Fibroblast of lung (primary cell): ENCODE measurements around the gene SLC22A6. TPM values are rescaled to one million over a fixed set of nuclear protein-coding genes. Genes with fewer than 3 reads are reported as not detected.

ENCODE experiments used
- DNase-seq, 2 donors: peaks; one replicate each; pipeline versions ENCODE4 v3.0.0 to v3.0.0-alpha.2; 2010; ENCODE audit warnings: low read depth in 2 of 2
- H2AFZ ChIP-seq: 2 replicates; pipeline ENCODE4 v1.5.1; 2012; ENCODE audit warnings: low read length, control low read depth, inconsistent platforms
- H3K27ac ChIP-seq: 2 replicates; pipeline ENCODE4 v1.5.1; 2011; ENCODE audit warnings: low read length, control low read depth; ENCODE audit not compliant: insufficient read depth
- H3K27me3 ChIP-seq: 2 replicates; pipeline ENCODE4 v1.5.1; 2011; ENCODE audit warnings: mild to moderate bottlenecking, low read length; ENCODE audit not compliant: control insufficient read depth, insufficient read depth
- H3K36me3 ChIP-seq: 2 replicates; pipeline ENCODE4 v1.5.1; 2011; ENCODE audit warnings: low read length; ENCODE audit not compliant: control insufficient read depth, insufficient read depth
- H3K4me1 ChIP-seq: 2 replicates; pipeline ENCODE4 v1.5.1; 2011; ENCODE audit warnings: low read length; ENCODE audit not compliant: control insufficient read depth, insufficient read depth; ENCODE audit errors: extremely low read depth
- H3K4me2 ChIP-seq: 2 replicates; pipeline ENCODE4 v1.5.1; 2011; ENCODE audit warnings: low read length, control low read depth; ENCODE audit not compliant: insufficient read depth; ENCODE audit errors: extremely low read depth
- H3K4me3 ChIP-seq, 4 experiments: fragments of 200-600 bp in 1 of 4; sonication (generic) in 1 of 4; replicated peaks in 1 of 4; 2 replicates each; pipeline ENCODE4 v1.5.1; 2011 to 2016; ENCODE audit warnings: low read length in 4 of 4, low read depth in 3 of 4, mild to moderate bottlenecking in 3 of 4, control low read depth in 2 of 4, inconsistent platforms in 1 of 4, mixed read lengths in 1 of 4; ENCODE audit not compliant: insufficient read depth in 1 of 4; ENCODE audit errors: control extremely low read depth in 1 of 4
- H3K79me2 ChIP-seq: 2 replicates; pipeline ENCODE4 v1.5.1; 2012; ENCODE audit warnings: mild to moderate bottlenecking, low read length, inconsistent platforms; ENCODE audit not compliant: control insufficient read depth, insufficient read depth
- H3K9ac ChIP-seq: 2 replicates; pipeline ENCODE4 v1.5.1; 2011; ENCODE audit warnings: mild to moderate bottlenecking, low read length, control low read depth; ENCODE audit not compliant: insufficient read depth
- H3K9me3 ChIP-seq: 2 replicates; pipeline ENCODE4 v1.5.1; 2012; ENCODE audit warnings: low read depth, low read length; ENCODE audit not compliant: control insufficient read depth, insufficient read depth
- H4K20me1 ChIP-seq: 2 replicates; pipeline ENCODE4 v1.5.1; 2011; ENCODE audit warnings: low read length; ENCODE audit not compliant: control insufficient read depth, insufficient read depth; ENCODE audit errors: extremely low read depth
- CTCF ChIP-seq, 2 donors: IDR thresholded peaks in 1 of 2; conservative IDR thresholded peaks in 1 of 2; 1 replicate in 1 of 2; 2 replicates in 1 of 2; pipeline ENCODE4 v1.5.1; 2011 to 2012; ENCODE audit warnings: low read length in 2 of 2, control low read depth in 1 of 2, inconsistent platforms in 1 of 2, low read depth in 1 of 2, mild to moderate bottlenecking in 1 of 2
- EZH2 ChIP-seq: IDR thresholded peaks from 2 replicates; pipeline ENCODE4 v1.5.1; 2012; ENCODE audit warnings: low read length, control low read depth, mild to moderate bottlenecking; ENCODE audit errors: missing control alignments
- polyA plus RNA-seq, 2 donors: library from polyadenylated mRNA; depleted of rRNA in 1 of 2; stranded (reverse) in 1 of 2; unstranded in 1 of 2; fragments of >200 nt; gene quantifications; 2 replicates each; pipeline ENCODE4 v1.2.1, GENCODE V29; 2011 to 2012; ENCODE audit warnings: missing spikeins in 1 of 2
- total RNA-seq: library from RNA; depleted of rRNA; stranded (reverse); fragments of >200 nt; gene quantifications from 2 replicates; pipeline ENCODE4 v1.2.1, GENCODE V29; 2014

SLC22A6 gene
- total and polyA plus RNA-seq, 2 donors (not counting 1 experiment from before 2014, with no cell fraction given) = not detected

DNA sequence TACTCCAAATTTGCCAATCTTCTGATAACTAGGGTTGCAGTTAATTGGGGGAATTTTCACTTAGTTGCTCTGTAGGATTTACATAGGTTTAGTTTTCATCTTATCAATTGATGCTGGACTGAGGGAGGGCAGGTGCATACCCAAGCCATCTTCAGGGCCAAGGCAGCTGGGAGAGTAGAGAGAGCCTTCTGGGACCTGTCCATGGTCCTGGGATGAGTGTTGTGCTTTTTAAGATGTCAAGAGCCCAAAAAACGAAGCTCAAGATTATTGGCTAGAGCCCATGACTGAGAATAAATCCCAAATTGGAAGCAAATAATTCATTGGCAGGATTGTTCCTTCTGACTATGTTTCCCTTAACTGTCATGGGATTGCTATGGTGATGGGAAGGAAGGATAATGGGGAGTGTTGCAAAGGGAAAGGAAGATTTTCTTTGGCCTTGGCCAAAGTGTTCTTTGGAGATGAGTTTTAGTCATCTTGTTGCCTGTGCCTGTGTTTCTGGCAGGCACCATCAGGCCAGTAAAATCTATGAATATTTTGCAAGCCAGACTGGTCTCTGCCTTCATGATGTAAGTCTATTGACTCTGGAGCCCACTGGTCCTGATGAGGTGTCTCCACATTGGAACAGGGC is 4.5 kb downstream of the SLC22A6 start:
- H4K20me1 ChIP-seq = no peaks in the 10 kb centered on the region
- no peaks in the 10 kb centered on the region for H3K79me2 ChIP-seq
- no peaks in the 10 kb centered on the region for H3K27me3 ChIP-seq
- H2AFZ ChIP-seq = no peak overlapping the region
- TF ChIP-seq CTCF (conservative IDR thresholded peaks at IDR 0.05 in 1 of 2, IDR thresholded peaks at IDR 0.05 in 1 of 2; ENCODE audit: low read depth in 1 of 2, low read length in 2 of 2) (no peak), EZH2 (no peak)
- no peak overlapping the region for H3K27ac ChIP-seq
- H3K9me3 ChIP-seq = no peaks in the 10 kb centered on the region
- no peaks in the 10 kb centered on the region for H3K36me3 ChIP-seq
- no peaks in the 10 kb centered on the region for H3K4me1 ChIP-seq
- H3K9ac ChIP-seq = no peak overlapping the region
- peak in 1 of 2 donors; percentile 1 for DNase-seq
- H3K4me2 ChIP-seq = no peak overlapping the region
- H3K4me3 ChIP-seq = no peak overlapping the region

DNA sequence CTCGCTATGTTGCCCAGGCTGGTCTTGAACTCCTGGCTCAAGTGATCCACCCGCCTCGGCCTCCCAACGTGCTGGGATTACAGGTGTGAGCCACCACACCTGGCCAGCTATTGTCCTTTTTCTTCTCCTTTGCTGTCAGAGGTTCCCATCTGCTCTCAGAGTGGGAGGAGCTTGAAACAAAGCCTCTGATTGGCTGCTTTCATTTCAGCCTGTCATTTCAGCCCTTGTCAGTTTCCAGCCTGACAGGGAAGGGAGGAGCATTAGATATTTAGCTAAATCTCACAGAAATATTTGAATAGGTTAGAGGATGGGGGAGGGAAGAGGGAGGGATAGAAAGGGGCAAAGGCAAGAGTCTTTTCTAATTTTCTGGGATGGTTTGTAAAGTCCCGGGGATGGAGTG is 8.7 kb downstream of the SLC22A6 start:
- Histone ChIP-seq H2AFZ (no peak overlapping the region), H3K4me1 (no peaks in the 10 kb centered on the region), H4K20me1 (no peaks in the 10 kb centered on the region), H3K4me3 (no peak overlapping the region), H3K4me2 (no peak overlapping the region), H3K79me2 (no peaks in the 10 kb centered on the region), H3K36me3 (no peaks in the 10 kb centered on the region), H3K9ac (no peak overlapping the region), H3K9me3 (no peaks in the 10 kb centered on the region), H3K27me3 (no peaks in the 10 kb centered on the region), H3K27ac (no peak overlapping the region)
- TF ChIP-seq CTCF (conservative IDR thresholded peaks at IDR 0.05 in 1 of 2, IDR thresholded peaks at IDR 0.05 in 1 of 2; ENCODE audit: low read depth in 1 of 2, low read length in 2 of 2) (no peak), EZH2 (no peak)
- DNase-seq = no peak

- Histone ChIP-seq H3K27me3 (no peaks in the 10 kb centered on the region), H3K27ac (no peak overlapping the region), H3K4me2 (no peak overlapping the region), H3K9ac (no peak overlapping the region), H4K20me1 (no peaks in the 10 kb centered on the region), H3K4me3 (no peak overlapping the region), H2AFZ (no peak overlapping the region), H3K9me3 (no peaks in the 10 kb centered on the region), H3K4me1 (no peaks in the 10 kb centered on the region), H3K79me2 (no peaks in the 10 kb centered on the region), H3K36me3 (no peaks in the 10 kb centered on the region)
- TF ChIP-seq CTCF (conservative IDR thresholded peaks at IDR 0.05 in 1 of 2, IDR thresholded peaks at IDR 0.05 in 1 of 2; ENCODE audit: low read depth in 1 of 2, low read length in 2 of 2) = peak in 1 of 2 donors; percentile 20
- TF ChIP-seq EZH2 = no peak
- DNase-seq = no peak
Observed at GRCh38 chr11:62974848-62975522, 9.8 kb downstream of the SLC22A6 start.
